ENCODE data around the gene ELSPBP1. TPM values are rescaled to one million over a fixed set of nuclear protein-coding genes. Genes with fewer than 3 reads are reported as not detected.

Gene ELSPBP1
- total and polyA plus RNA-seq, 2 donors (not counting 1 experiment from before 2014, with no cell fraction given), result not detected

DNA sequence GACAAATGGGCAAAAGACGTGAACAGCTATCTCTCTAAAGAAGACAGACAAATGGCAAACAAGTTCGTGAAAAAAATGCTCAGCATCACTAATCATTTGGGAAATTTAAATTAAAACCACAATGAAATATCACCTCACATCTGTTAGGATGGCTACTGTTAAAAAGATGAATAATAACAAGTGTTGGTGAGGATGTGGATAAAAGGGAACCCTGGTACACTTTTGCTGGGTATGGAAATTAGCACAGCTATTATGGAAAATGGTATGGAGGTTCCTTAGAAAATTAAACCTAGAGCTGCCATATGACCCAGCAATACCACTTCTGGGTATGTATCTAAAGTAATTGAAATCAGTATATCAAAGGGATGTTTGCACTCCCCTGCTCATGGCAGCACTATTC, 42.3 kb downstream of the ELSPBP1 start:
- no peak for ATAC-seq (ENCODE audit: low read depth)
- Histone ChIP-seq H3K4me3 (ENCODE audit: control extremely low read depth in 1 of 5, extremely low read depth in 1 of 5, insufficient read depth in 1 of 5, low read depth in 2 of 5, low read length in 4 of 5) (no peak overlapping the region), H3K27ac (ENCODE audit: low read length in 2 of 2) (no peak overlapping the region), H3K36me3 (replicated peaks in 1 of 2; ENCODE audit: control extremely low read depth in 1 of 2, control insufficient read depth in 1 of 2, extremely low read depth in 1 of 2, insufficient read depth in 2 of 2, low read length in 1 of 2) (no peaks in the 10 kb centered on the region), H3K27me3 (replicated peaks in 1 of 4; ENCODE audit: control extremely low read depth in 1 of 4, control insufficient read depth in 3 of 4, insufficient read depth in 4 of 4, low read length in 3 of 4) (peaks cover 0 to 6% (median 0%) of the 10 kb centered on the region in 4 experiments), H2AFZ (ENCODE audit: insufficient read depth, low read depth, low read length, poor library complexity, severe bottlenecking) (no peak overlapping the region), H3K4me1 (ENCODE audit: control insufficient read depth in 2 of 2, insufficient read depth in 2 of 2, low read length in 2 of 2) (no peaks in the 10 kb centered on the region), H3K9ac (ENCODE audit: low read length) (no peak overlapping the region), H3K4me2 (replicated peaks; ENCODE audit: low read depth, low read length, poor library complexity, severe bottlenecking) (no peak overlapping the region), H4K20me1 (ENCODE audit: control insufficient read depth, insufficient read depth, low read length, poor library complexity, severe bottlenecking) (no peaks in the 10 kb centered on the region), H3K9me3 (ENCODE audit: control extremely low read depth in 1 of 3, control insufficient read depth in 2 of 3, insufficient read depth in 1 of 3, low read length in 2 of 3) (peaks cover 0 to 16% (median 16%) of the 10 kb centered on the region in 3 donors), H3K79me2 (ENCODE audit: control insufficient read depth, insufficient read depth, low read length) (no peaks in the 10 kb centered on the region)
- Mint-ChIP-seq H3K4me1 (no peaks in the 10 kb centered on the region), H3K27me3 (peaks cover 33% of the 10 kb centered on the region), H3K4me3 (no peak overlapping the region), H3K9me3 (ENCODE audit: insufficient read depth) (peaks cover 5% of the 10 kb centered on the region), H3K27ac (no peak overlapping the region)
- no peak for DNase-seq
- intact Hi-C loops (cut with micrococcal nuclease), result no loop called here
- ChIA-PET CTCF (no interaction called here), POLR2A (no interaction called here)
- TF ChIP-seq, protein P1, sequence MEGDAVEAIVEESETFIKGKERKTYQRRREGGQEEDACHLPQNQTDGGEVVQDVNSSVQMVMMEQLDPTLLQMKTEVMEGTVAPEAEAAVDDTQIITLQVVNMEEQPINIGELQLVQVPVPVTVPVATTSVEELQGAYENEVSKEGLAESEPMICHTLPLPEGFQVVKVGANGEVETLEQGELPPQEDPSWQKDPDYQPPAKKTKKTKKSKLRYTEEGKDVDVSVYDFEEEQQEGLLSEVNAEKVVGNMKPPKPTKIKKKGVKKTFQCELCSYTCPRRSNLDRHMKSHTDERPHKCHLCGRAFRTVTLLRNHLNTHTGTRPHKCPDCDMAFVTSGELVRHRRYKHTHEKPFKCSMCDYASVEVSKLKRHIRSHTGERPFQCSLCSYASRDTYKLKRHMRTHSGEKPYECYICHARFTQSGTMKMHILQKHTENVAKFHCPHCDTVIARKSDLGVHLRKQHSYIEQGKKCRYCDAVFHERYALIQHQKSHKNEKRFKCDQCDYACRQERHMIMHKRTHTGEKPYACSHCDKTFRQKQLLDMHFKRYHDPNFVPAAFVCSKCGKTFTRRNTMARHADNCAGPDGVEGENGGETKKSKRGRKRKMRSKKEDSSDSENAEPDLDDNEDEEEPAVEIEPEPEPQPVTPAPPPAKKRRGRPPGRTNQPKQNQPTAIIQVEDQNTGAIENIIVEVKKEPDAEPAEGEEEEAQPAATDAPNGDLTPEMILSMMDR (IDR thresholded peaks at IDR 0.05), result no peak
- no peak for TF ChIP-seq EZH2 (IDR thresholded peaks at IDR 0.05; ENCODE audit: borderline replicate concordance, insufficient read depth, low read depth, low read length, poor library complexity, severe bottlenecking)
- WGBS (ENCODE audit: insufficient coverage), result no CpG with 5 or more reads among the region's 2 CpGs

DNA sequence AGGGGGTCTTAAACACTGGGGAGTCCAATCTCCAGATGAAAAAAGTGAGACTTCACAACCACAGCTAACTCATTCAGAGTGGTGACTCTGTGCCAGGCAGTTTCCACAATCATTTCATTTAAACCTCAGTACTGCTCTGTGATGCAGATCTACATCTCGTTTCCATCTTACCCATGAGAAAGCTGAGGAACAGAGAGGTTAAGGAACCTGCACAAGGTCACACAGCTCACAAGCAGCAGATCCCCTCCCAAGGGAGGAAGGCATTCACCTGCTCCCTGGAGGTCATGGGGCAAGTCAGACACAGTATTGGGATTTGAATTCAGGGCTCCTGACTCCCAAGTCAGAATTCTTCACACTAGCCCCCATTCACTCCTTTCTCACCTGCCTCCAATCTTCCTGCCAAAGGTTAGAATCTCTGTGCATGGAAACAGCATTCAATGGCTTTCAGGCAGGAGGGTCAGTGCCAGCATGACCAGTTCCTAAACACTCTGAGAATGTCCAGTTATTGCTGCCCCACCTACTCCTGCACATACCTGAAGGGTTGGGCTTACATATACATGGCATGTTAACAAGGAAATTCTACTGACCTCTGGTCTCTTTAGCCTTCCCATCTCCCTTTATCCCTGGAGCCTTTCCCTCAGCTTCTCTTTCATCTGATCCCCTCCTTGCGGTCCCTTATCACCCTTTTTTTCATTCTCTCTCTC, 47.6 kb downstream of the ELSPBP1 start:
- Histone ChIP-seq H3K4me2 (replicated peaks; ENCODE audit: low read depth, low read length, poor library complexity, severe bottlenecking) (no peak overlapping the region), H3K4me3 (ENCODE audit: control extremely low read depth in 1 of 5, extremely low read depth in 1 of 5, insufficient read depth in 1 of 5, low read depth in 2 of 5, low read length in 4 of 5) (no peak overlapping the region), H4K20me1 (ENCODE audit: control insufficient read depth, insufficient read depth, low read length, poor library complexity, severe bottlenecking) (no peaks in the 10 kb centered on the region), H3K27me3 (replicated peaks in 1 of 4; ENCODE audit: control extremely low read depth in 1 of 4, control insufficient read depth in 3 of 4, insufficient read depth in 4 of 4, low read length in 3 of 4) (peaks cover 0 to 10% (median 0%) of the 10 kb centered on the region in 4 experiments), H2AFZ (ENCODE audit: insufficient read depth, low read depth, low read length, poor library complexity, severe bottlenecking) (no peak overlapping the region), H3K9me3 (ENCODE audit: control extremely low read depth in 1 of 3, control insufficient read depth in 2 of 3, insufficient read depth in 1 of 3, low read length in 2 of 3) (peaks cover 0 to 15% (median 4%) of the 10 kb centered on the region in 3 donors), H3K27ac (ENCODE audit: low read length in 2 of 2) (no peak overlapping the region), H3K79me2 (ENCODE audit: control insufficient read depth, insufficient read depth, low read length) (no peaks in the 10 kb centered on the region), H3K4me1 (ENCODE audit: control insufficient read depth in 2 of 2, insufficient read depth in 2 of 2, low read length in 2 of 2) (no peaks in the 10 kb centered on the region), H3K9ac (ENCODE audit: low read length) (no peak overlapping the region), H3K36me3 (replicated peaks in 1 of 2; ENCODE audit: control extremely low read depth in 1 of 2, control insufficient read depth in 1 of 2, extremely low read depth in 1 of 2, insufficient read depth in 2 of 2, low read length in 1 of 2) (no peaks in the 10 kb centered on the region)
- no peaks in the 10 kb centered on the region for H3K9me3 Mint-ChIP-seq (ENCODE audit: insufficient read depth)
- TF ChIP-seq EZH2 (IDR thresholded peaks at IDR 0.05; ENCODE audit: borderline replicate concordance, insufficient read depth, low read depth, low read length, poor library complexity, severe bottlenecking), result no peak
- TF ChIP-seq, protein P1 (IDR thresholded peaks at IDR 0.05), result no peak
- POLR2A ChIA-PET, result no interaction called here
- no peak overlapping the region for H3K27ac Mint-ChIP-seq
- intact Hi-C loops (cut with micrococcal nuclease), result no loop called here
- 80% methylated on average over 1 of the region's 2 CpGs for WGBS (ENCODE audit: insufficient coverage)
- H3K4me1 Mint-ChIP-seq, result no peaks in the 10 kb centered on the region
- peaks cover 40% of the 10 kb centered on the region for H3K27me3 Mint-ChIP-seq
- H3K4me3 Mint-ChIP-seq, result no peak overlapping the region
- no peak for ATAC-seq (ENCODE audit: low read depth)
- CTCF ChIA-PET, result no interaction called here
- DNase-seq, result no peak

Measured in B cell (primary cell).